GM23338 (cell line): ENCODE results near the gene S100Z. TPM values are rescaled to one million over a fixed set of nuclear protein-coding genes. Genes with fewer than 3 reads are reported as not detected.

Source experiments
- CREB1 ChIP-seq: fragments of 250-450 bp; sonication (Bioruptor Pico); IDR thresholded peaks from 2 replicates; pipeline ENCODE4 v1.5.0; 2020; ENCODE audit warnings: low read depth, mild to moderate bottlenecking, moderate library complexity
- EZH2 ChIP-seq: fragments of 200-600 bp; sonication (generic); IDR thresholded peaks from one replicate; pipeline ENCODE4 v1.8.0; 2017; ENCODE audit warnings: antibody characterized with exemption, mild to moderate bottlenecking, low read depth; ENCODE audit not compliant: unreplicated experiment
- EZH2phosphoT487 ChIP-seq: fragments of 200-600 bp; sonication (generic); IDR thresholded peaks from one replicate; pipeline ENCODE4 v1.8.1; 2018; ENCODE audit warnings: antibody characterized with exemption; ENCODE audit not compliant: unreplicated experiment
- JUNB ChIP-seq: IDR thresholded peaks from one replicate; pipeline ENCODE4 v1.6.1; 2016; ENCODE audit warnings: antibody characterized with exemption; ENCODE audit not compliant: unreplicated experiment
- ZNF114 ChIP-seq: fragments of 250-450 bp; sonication (Bioruptor Pico); IDR thresholded peaks from 2 replicates; pipeline ENCODE4 v1.5.0; 2020; ENCODE audit warnings: mild to moderate bottlenecking, moderate library complexity
- ZNF331 ChIP-seq: fragments of 250-450 bp; sonication (Bioruptor Pico); IDR thresholded peaks from 2 replicates; pipeline ENCODE4 v1.5.0; 2020; ENCODE audit warnings: low read depth, mild to moderate bottlenecking, moderate library complexity
- polyA plus RNA-seq: library from polyadenylated mRNA; unstranded; fragments of >200 nt; fragmentation: Nextera tagmentation; extraction: Ambion mirVana; gene quantifications from 2 replicates; pipeline ENCODE4 v1.2.1, GENCODE V29; 2016
- total RNA-seq: library from RNA; depleted of rRNA; stranded (reverse); fragments of >200 nt; shearing (Covaris generic); gene quantifications from 2 replicates; pipeline ENCODE4 v1.2.3, GENCODE V29; 2014
- TF ChIP-seq, protein P1 (sequence below): fragments of 250-450 bp; sonication (Bioruptor Pico); IDR thresholded peaks from 2 replicates; pipeline ENCODE4 v1.5.0; 2020; ENCODE audit warnings: mild to moderate bottlenecking, moderate library complexity
- TF ChIP-seq, protein P2 (sequence below): IDR thresholded peaks from one replicate; pipeline ENCODE4 v1.6.1; 2018; ENCODE audit warnings: antibody characterized with exemption; ENCODE audit not compliant: unreplicated experiment
- TF ChIP-seq, protein P3 (sequence below): IDR thresholded peaks from 2 replicates; pipeline ENCODE4 v1.6.1; 2016; ENCODE audit warnings: antibody characterized with exemption

Gene S100Z
- total and polyA plus RNA-seq, 2 experiments from 2014 or later: not detected

DNA sequence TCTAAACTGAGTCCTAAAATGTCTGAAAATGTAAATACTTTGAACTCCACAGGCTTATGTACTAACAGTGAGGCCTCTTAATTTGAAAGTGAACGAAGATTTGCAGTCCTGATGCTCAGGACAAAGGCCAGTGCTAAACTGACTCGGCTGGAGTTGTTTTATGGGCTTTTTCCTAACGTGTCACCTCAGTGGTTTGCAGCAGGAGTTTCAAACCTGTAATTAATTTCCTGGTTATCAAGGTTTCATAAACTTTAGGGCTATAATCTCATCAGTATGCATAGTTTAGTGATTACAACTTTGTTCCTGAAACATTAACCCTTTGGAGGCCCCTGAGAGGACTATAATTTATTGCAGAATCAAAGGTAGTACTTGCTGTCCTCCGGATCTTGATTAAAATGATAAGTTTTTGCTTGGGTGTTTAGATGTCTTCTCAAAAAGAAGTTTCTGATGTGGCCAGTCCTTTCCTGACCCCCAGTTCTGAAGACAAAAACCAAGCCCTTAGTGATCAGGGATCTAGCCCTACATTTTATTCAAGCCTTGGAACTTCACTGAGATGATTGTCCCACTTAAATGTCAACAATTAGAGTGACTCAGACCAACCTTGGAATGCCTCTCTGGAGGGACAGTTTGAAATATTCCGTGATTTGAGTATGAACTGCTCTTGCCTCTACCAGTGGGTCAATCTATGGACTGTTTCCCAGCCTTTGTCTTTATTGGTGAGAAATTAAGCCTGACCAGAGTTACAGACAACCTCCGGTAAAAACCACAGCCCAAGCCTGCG lies 11.1 kb upstream of the S100Z start (continued):
- TF ChIP-seq, protein P1, sequence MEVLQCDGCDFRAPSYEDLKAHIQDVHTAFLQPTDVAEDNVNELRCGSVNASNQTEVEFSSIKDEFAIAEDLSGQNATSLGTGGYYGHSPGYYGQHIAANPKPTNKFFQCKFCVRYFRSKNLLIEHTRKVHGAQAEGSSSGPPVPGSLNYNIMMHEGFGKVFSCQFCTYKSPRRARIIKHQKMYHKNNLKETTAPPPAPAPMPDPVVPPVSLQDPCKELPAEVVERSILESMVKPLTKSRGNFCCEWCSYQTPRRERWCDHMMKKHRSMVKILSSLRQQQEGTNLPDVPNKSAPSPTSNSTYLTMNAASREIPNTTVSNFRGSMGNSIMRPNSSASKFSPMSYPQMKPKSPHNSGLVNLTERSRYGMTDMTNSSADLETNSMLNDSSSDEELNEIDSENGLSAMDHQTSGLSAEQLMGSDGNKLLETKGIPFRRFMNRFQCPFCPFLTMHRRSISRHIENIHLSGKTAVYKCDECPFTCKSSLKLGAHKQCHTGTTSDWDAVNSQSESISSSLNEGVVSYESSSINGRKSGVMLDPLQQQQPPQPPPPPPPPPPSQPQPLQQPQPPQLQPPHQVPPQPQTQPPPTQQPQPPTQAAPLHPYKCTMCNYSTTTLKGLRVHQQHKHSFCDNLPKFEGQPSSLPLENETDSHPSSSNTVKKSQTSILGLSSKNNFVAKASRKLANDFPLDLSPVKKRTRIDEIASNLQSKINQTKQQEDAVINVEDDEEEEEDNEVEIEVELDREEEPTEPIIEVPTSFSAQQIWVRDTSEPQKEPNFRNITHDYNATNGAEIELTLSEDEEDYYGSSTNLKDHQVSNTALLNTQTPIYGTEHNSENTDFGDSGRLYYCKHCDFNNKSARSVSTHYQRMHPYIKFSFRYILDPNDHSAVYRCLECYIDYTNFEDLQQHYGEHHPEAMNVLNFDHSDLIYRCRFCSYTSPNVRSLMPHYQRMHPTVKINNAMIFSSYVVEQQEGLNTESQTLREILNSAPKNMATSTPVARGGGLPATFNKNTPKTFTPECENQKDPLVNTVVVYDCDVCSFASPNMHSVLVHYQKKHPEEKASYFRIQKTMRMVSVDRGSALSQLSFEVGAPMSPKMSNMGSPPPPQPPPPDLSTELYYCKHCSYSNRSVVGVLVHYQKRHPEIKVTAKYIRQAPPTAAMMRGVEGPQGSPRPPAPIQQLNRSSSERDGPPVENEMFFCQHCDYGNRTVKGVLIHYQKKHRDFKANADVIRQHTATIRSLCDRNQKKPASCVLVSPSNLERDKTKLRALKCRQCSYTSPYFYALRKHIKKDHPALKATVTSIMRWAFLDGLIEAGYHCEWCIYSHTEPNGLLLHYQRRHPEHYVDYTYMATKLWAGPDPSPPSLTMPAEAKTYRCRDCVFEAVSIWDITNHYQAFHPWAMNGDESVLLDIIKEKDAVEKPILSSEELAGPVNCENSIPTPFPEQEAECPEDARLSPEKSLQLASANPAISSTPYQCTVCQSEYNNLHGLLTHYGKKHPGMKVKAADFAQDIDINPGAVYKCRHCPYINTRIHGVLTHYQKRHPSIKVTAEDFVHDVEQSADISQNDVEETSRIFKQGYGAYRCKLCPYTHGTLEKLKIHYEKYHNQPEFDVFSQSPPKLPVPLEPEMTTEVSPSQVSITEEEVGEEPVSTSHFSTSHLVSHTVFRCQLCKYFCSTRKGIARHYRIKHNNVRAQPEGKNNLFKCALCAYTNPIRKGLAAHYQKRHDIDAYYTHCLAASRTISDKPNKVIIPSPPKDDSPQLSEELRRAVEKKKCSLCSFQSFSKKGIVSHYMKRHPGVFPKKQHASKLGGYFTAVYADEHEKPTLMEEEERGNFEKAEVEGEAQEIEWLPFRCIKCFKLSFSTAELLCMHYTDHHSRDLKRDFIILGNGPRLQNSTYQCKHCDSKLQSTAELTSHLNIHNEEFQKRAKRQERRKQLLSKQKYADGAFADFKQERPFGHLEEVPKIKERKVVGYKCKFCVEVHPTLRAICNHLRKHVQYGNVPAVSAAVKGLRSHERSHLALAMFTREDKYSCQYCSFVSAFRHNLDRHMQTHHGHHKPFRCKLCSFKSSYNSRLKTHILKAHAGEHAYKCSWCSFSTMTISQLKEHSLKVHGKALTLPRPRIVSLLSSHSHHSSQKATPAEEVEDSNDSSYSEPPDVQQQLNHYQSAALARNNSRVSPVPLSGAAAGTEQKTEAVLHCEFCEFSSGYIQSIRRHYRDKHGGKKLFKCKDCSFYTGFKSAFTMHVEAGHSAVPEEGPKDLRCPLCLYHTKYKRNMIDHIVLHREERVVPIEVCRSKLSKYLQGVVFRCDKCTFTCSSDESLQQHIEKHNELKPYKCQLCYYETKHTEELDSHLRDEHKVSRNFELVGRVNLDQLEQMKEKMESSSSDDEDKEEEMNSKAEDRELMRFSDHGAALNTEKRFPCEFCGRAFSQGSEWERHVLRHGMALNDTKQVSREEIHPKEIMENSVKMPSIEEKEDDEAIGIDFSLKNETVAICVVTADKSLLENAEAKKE: no peak
- TF ChIP-seq ZNF331 (CRISPR knock-in tag) (no peak), ZNF114 (CRISPR knock-in tag) (no peak), JUNB (no peak), EZH2phosphoT487 (no peak), CREB1 (CRISPR knock-in tag) (no peak), EZH2 (no peak)
- TF ChIP-seq, protein P2, sequence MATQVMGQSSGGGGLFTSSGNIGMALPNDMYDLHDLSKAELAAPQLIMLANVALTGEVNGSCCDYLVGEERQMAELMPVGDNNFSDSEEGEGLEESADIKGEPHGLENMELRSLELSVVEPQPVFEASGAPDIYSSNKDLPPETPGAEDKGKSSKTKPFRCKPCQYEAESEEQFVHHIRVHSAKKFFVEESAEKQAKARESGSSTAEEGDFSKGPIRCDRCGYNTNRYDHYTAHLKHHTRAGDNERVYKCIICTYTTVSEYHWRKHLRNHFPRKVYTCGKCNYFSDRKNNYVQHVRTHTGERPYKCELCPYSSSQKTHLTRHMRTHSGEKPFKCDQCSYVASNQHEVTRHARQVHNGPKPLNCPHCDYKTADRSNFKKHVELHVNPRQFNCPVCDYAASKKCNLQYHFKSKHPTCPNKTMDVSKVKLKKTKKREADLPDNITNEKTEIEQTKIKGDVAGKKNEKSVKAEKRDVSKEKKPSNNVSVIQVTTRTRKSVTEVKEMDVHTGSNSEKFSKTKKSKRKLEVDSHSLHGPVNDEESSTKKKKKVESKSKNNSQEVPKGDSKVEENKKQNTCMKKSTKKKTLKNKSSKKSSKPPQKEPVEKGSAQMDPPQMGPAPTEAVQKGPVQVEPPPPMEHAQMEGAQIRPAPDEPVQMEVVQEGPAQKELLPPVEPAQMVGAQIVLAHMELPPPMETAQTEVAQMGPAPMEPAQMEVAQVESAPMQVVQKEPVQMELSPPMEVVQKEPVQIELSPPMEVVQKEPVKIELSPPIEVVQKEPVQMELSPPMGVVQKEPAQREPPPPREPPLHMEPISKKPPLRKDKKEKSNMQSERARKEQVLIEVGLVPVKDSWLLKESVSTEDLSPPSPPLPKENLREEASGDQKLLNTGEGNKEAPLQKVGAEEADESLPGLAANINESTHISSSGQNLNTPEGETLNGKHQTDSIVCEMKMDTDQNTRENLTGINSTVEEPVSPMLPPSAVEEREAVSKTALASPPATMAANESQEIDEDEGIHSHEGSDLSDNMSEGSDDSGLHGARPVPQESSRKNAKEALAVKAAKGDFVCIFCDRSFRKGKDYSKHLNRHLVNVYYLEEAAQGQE: no peak
- TF ChIP-seq, protein P3, sequence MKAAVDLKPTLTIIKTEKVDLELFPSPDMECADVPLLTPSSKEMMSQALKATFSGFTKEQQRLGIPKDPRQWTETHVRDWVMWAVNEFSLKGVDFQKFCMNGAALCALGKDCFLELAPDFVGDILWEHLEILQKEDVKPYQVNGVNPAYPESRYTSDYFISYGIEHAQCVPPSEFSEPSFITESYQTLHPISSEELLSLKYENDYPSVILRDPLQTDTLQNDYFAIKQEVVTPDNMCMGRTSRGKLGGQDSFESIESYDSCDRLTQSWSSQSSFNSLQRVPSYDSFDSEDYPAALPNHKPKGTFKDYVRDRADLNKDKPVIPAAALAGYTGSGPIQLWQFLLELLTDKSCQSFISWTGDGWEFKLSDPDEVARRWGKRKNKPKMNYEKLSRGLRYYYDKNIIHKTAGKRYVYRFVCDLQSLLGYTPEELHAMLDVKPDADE: no peak
